GM23248 (cell line): Measurements from ENCODE around the gene BCKDHB.

Experiments
- EZH2 ChIP-seq: fragments of 200-600 bp; sonication (generic); IDR thresholded peaks from 2 replicates; pipeline ENCODE4 v1.6.1; 2018; ENCODE audit warnings: antibody characterized with exemption, mild to moderate bottlenecking; ENCODE audit not compliant: insufficient read depth, poor library complexity, severe bottlenecking
- EZH2phosphoT487 ChIP-seq: fragments of 200-600 bp; sonication (generic); IDR thresholded peaks from 2 replicates; pipeline ENCODE4 v1.6.1; 2018; ENCODE audit warnings: antibody characterized with exemption, moderate library complexity, mild to moderate bottlenecking, low read depth; ENCODE audit not compliant: insufficient read depth

DNA sequence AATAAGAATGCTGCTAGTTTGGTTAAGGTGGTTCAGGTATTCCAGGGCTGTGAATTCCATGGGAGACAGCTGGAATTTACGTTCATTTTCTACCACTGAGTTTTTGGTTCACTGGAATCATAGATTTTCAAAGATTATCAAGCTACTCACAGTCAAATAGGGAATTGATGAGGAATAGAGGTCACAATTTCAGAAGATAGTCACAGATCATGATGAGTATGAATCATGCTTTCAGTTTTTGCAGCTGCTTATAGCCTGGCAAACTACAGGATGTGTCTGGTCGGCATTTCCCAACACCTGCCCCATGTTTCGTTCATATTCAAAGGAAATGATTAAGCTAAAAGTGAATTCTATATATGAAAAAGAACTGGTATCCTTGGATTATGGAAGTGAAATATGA is 58.7 kb downstream of the BCKDHB start:
- TF ChIP-seq EZH2, result no peak
- no peak for TF ChIP-seq EZH2phosphoT487
